ENCODE results near the gene AZIN2. TPM values are rescaled to one million over a fixed set of nuclear protein-coding genes. Genes with fewer than 3 reads are reported as not detected.

AZIN2 gene
- total RNA-seq, 1 experiment from 2014 or later, result 1.5 TPM

DNA sequence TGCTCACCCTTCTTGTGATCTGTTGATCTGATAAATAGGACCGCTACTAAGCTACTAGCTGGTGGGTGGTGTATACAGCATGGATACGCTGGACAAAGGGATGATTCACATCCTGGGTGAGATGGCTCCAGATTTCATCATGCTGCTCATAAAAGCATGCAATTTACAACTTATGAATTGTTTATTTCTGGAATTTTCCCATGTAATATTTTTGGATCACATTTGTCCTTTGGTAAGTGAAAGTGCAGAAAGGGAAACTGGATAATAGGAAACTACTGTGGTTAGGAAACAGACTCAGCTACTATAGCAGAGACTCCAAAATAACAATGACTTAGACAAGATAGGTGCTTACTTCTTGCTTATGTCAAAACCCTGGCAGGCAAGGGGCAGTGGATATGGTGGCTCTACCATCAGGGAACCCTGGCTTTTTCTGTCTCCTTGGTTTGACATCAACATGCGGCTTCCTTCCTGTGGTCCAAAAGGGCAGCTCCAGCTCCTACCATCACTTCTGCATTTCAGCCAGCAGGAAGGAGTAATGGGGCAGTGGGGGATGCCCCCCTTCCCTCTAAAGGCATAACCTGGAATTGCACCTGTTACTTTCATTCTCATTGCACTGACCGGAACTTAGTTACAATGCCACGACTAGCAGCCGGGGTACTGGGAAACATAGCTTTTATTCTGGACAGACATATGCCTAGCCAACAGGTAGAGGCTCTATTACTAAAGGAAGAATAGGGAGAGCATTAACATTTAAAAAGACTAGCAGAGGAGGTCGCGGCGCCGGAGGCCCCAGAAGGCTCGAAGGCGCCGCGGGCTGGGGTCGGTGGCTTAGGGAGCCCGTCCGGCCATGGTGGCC is 30.5 kb upstream of the AZIN2 start:
- peak in 1 of 2 experiments; percentile 27 for DNase-seq
- POLR2A ChIA-PET, result no interaction called here
- BruUV-seq (replicated peaks), result no TSS peak
- H3K4me1 ChIP-seq, result no peaks in the 10 kb centered on the region
- CTCF ChIA-PET, result no interaction called here
- H3K36me3 Mint-ChIP-seq (ENCODE audit: insufficient read depth, unreplicated experiment), result peaks cover 6% of the 10 kb centered on the region
- no peaks in the 10 kb centered on the region for H3K27me3 ChIP-seq (replicated peaks; ENCODE audit: control insufficient read depth, insufficient read depth, low read length)
- H3K27ac Mint-ChIP-seq (ENCODE audit: unreplicated experiment), result no peak overlapping the region
- peaks cover 6% of the 10 kb centered on the region for H3K4me1 Mint-ChIP-seq (ENCODE audit: low read depth, unreplicated experiment)
- H3K4me3 ChIP-seq (ENCODE audit: low read depth, low read length), result no peak overlapping the region
- no peaks in the 10 kb centered on the region for H3K27me3 Mint-ChIP-seq (ENCODE audit: insufficient read depth, unreplicated experiment)
- no peaks in the 10 kb centered on the region for H3K9me3 ChIP-seq
- H3K36me3 ChIP-seq (ENCODE audit: control insufficient read depth, insufficient read depth, low read length), result no peaks in the 10 kb centered on the region
- no peak overlapping the region for H3K4me3 Mint-ChIP-seq (ENCODE audit: unreplicated experiment)
- no peaks in the 10 kb centered on the region for H3K9me3 Mint-ChIP-seq (ENCODE audit: unreplicated experiment)
- no peak for TF ChIP-seq CTCF (IDR thresholded peaks at IDR 0.05; ENCODE audit: insufficient read depth in 1 of 2, low read depth in 1 of 2, low read length in 1 of 2, severe bottlenecking in 1 of 2, unreplicated experiment in 1 of 2)
- intact Hi-C loops (cut with micrococcal nuclease; ENCODE audit: unreplicated experiment), result no loop called here

- ChIA-PET POLR2A (no interaction called here), CTCF (interaction anchor here (0.5 to 1.5 kb wide), 6 partner anchors 33 to 129 kb away, joined by 3 to 5 read pairs (median 4); no protein-coding TSS in a partner anchor)
- BruUV-seq (replicated peaks), result no TSS peak
- DNase-seq, result peak; percentile 74 to 79
- Mint-ChIP-seq H3K4me3 (ENCODE audit: unreplicated experiment) (no peak overlapping the region), H3K27ac (ENCODE audit: unreplicated experiment) (no peak overlapping the region), H3K9me3 (ENCODE audit: unreplicated experiment) (no peaks in the 10 kb centered on the region), H3K27me3 (ENCODE audit: insufficient read depth, unreplicated experiment) (no peaks in the 10 kb centered on the region), H3K4me1 (ENCODE audit: low read depth, unreplicated experiment) (peaks cover 8% of the 10 kb centered on the region), H3K36me3 (ENCODE audit: insufficient read depth, unreplicated experiment) (peaks cover 6% of the 10 kb centered on the region)
- Histone ChIP-seq H3K4me3 (ENCODE audit: low read depth, low read length) (no peak overlapping the region), H3K9me3 (no peaks in the 10 kb centered on the region), H3K27me3 (replicated peaks; ENCODE audit: control insufficient read depth, insufficient read depth, low read length) (no peaks in the 10 kb centered on the region), H3K36me3 (ENCODE audit: control insufficient read depth, insufficient read depth, low read length) (no peaks in the 10 kb centered on the region), H3K4me1 (no peaks in the 10 kb centered on the region)
- intact Hi-C loops (cut with micrococcal nuclease; ENCODE audit: unreplicated experiment), result loop anchor here (1.0 to 2.0 kb wide), 3 partner anchors 19 to 121 kb away; partner anchors contain the start of gene AK2
- peak; percentile 56 to 57 for TF ChIP-seq CTCF (IDR thresholded peaks at IDR 0.05; ENCODE audit: insufficient read depth in 1 of 2, low read depth in 1 of 2, low read length in 1 of 2, severe bottlenecking in 1 of 2, unreplicated experiment in 1 of 2)
These were observed 25.5 kb upstream of the AZIN2 start for GRCh38 chr1:33055210-33056008.

DNA sequence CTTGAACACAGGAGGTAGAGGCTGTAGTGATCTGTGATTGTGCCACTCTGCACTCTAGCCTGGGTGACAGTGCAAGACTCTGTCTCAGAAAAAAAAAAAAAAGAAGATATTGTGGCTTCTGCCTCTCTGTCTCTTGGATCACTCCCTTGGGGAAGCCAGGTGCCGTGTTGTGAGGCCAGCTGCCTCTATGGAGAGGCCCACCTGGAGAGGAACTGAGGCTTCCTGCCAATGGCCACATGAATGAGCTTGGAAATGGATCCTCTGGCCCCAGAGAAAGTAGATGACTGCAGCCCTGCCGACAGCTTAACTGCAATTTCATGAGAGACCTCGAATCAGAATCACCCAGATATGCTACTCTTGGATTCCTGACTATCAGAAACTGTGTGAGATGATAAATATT is 24.5 kb upstream of the AZIN2 start:
- no peak overlapping the region for H3K4me3 Mint-ChIP-seq (ENCODE audit: unreplicated experiment)
- H3K27ac Mint-ChIP-seq (ENCODE audit: unreplicated experiment), result no peak overlapping the region
- H3K4me1 Mint-ChIP-seq (ENCODE audit: low read depth, unreplicated experiment), result peaks cover 8% of the 10 kb centered on the region
- no peaks in the 10 kb centered on the region for H3K9me3 Mint-ChIP-seq (ENCODE audit: unreplicated experiment)
- BruUV-seq (replicated peaks), result no TSS peak
- CTCF ChIA-PET, result interaction anchor here (0.5 kb wide), 1 partner anchor 154 kb away, joined by 4 read pairs; no protein-coding TSS in a partner anchor
- POLR2A ChIA-PET, result no interaction called here
- H3K36me3 Mint-ChIP-seq (ENCODE audit: insufficient read depth, unreplicated experiment), result no peaks in the 10 kb centered on the region
- H3K27me3 ChIP-seq (replicated peaks; ENCODE audit: control insufficient read depth, insufficient read depth, low read length), result no peaks in the 10 kb centered on the region
- H3K27me3 Mint-ChIP-seq (ENCODE audit: insufficient read depth, unreplicated experiment), result no peaks in the 10 kb centered on the region
- H3K4me3 ChIP-seq (ENCODE audit: low read depth, low read length), result no peak overlapping the region
- DNase-seq, result no peak
- TF ChIP-seq CTCF (IDR thresholded peaks at IDR 0.05; ENCODE audit: insufficient read depth in 1 of 2, low read depth in 1 of 2, low read length in 1 of 2, severe bottlenecking in 1 of 2, unreplicated experiment in 1 of 2), result no peak
- no peaks in the 10 kb centered on the region for H3K36me3 ChIP-seq (ENCODE audit: control insufficient read depth, insufficient read depth, low read length)
- H3K4me1 ChIP-seq, result no peaks in the 10 kb centered on the region
- intact Hi-C loops (cut with micrococcal nuclease; ENCODE audit: unreplicated experiment), result no loop called here
- no peaks in the 10 kb centered on the region for H3K9me3 ChIP-seq

Data from Caco-2 (cell line).